ENCODE results near the gene SLC4A8. TPM values are rescaled to one million over a fixed set of nuclear protein-coding genes. Genes with fewer than 3 reads are reported as not detected.

Gene SLC4A8
- total and polyA plus RNA-seq, 7 donors: under 0.01 to 3.0 (median 0.71) TPM

- no peak for TF ChIP-seq EP300 (IDR thresholded peaks at IDR 0.05)
- TF ChIP-seq CTCF (IDR thresholded peaks at IDR 0.05): no peak
- no peak for TF ChIP-seq POLR2A (IDR thresholded peaks at IDR 0.05)
- no peak for TF ChIP-seq POLR2AphosphoS5 (IDR thresholded peaks at IDR 0.05)
- intact Hi-C loops (cut with DNase I): no loop called here
- H3K27me3 ChIP-seq: no peaks in the 10 kb centered on the region
- WGBS, 2 donors: 96% methylated on average over 1 of the region's 1 CpG
- no peak overlapping the region for H3K4me3 ChIP-seq
- DNase-seq: no peak
- no peak overlapping the region for H3K27ac ChIP-seq
- H3K4me1 ChIP-seq: no peaks in the 10 kb centered on the region
- no peaks in the 10 kb centered on the region for H3K36me3 ChIP-seq
- H3K9me3 ChIP-seq: no peaks in the 10 kb centered on the region
These were observed 40.9 kb downstream of the SLC4A8 start for GRCh38 chr12:51465491-51465890.

GRCh38 chr12:51470116-51470515, 45.5 kb downstream of the SLC4A8 start:
- Histone ChIP-seq H3K4me3 (no peak overlapping the region), H3K4me1 (no peaks in the 10 kb centered on the region), H3K27ac (no peak overlapping the region), H3K27me3 (no peaks in the 10 kb centered on the region), H3K36me3 (no peaks in the 10 kb centered on the region), H3K9me3 (no peaks in the 10 kb centered on the region)
- intact Hi-C loops (cut with DNase I): no loop called here
- 97 to 99% methylated on average over 1 of the region's 1 CpG for WGBS, 2 donors
- TF ChIP-seq POLR2AphosphoS5 (IDR thresholded peaks at IDR 0.05) (no peak), POLR2A (IDR thresholded peaks at IDR 0.05) (no peak), CTCF (IDR thresholded peaks at IDR 0.05) (no peak), EP300 (IDR thresholded peaks at IDR 0.05) (no peak)
- no peak for DNase-seq

GRCh38 chr12:51471111-51471864, 46.7 kb downstream of the SLC4A8 start:
- no peak for TF ChIP-seq EP300 (IDR thresholded peaks at IDR 0.05)
- TF ChIP-seq POLR2A (IDR thresholded peaks at IDR 0.05): no peak
- TF ChIP-seq POLR2AphosphoS5 (IDR thresholded peaks at IDR 0.05): no peak
- no peak for TF ChIP-seq CTCF (IDR thresholded peaks at IDR 0.05)

GRCh38 chr12:51472984-51473383, 48.4 kb downstream of the SLC4A8 start:
- WGBS, 2 donors: 93 to 95% methylated on average over 2 of the region's 2 CpGs
- H3K27me3 ChIP-seq: no peaks in the 10 kb centered on the region
- no peaks in the 10 kb centered on the region for H3K4me1 ChIP-seq
- no peak overlapping the region for H3K4me3 ChIP-seq
- no peaks in the 10 kb centered on the region for H3K9me3 ChIP-seq
- H3K36me3 ChIP-seq: no peaks in the 10 kb centered on the region
- intact Hi-C loops (cut with DNase I): no loop called here
- no peak for DNase-seq
- TF ChIP-seq EP300 (IDR thresholded peaks at IDR 0.05) (no peak), POLR2AphosphoS5 (IDR thresholded peaks at IDR 0.05) (no peak), CTCF (IDR thresholded peaks at IDR 0.05) (no peak), POLR2A (IDR thresholded peaks at IDR 0.05) (no peak)
- no peak overlapping the region for H3K27ac ChIP-seq

More at GRCh38 chr12:51471111-51471864, 46.7 kb downstream of the SLC4A8 start:
- Histone ChIP-seq H3K27me3 (no peaks in the 10 kb centered on the region), H3K4me1 (no peaks in the 10 kb centered on the region), H3K36me3 (no peaks in the 10 kb centered on the region), H3K9me3 (no peaks in the 10 kb centered on the region), H3K27ac (no peak overlapping the region), H3K4me3 (no peak overlapping the region)
- intact Hi-C loops (cut with DNase I): no loop called here
- no peak for DNase-seq
- 49 to 75% methylated on average over 7 of the region's 7 CpGs for WGBS, 2 donors

GRCh38 chr12:51473947-51474346, 49.3 kb downstream of the SLC4A8 start:
- no peak overlapping the region for H3K27ac ChIP-seq
- WGBS, 2 donors: 86 to 90% methylated on average over 2 of the region's 2 CpGs
- DNase-seq: no peak
- no peaks in the 10 kb centered on the region for H3K4me1 ChIP-seq
- H3K27me3 ChIP-seq: no peaks in the 10 kb centered on the region
- H3K36me3 ChIP-seq: no peaks in the 10 kb centered on the region
- no peaks in the 10 kb centered on the region for H3K9me3 ChIP-seq
- intact Hi-C loops (cut with DNase I): no loop called here
- H3K4me3 ChIP-seq: no peak overlapping the region
- TF ChIP-seq EP300 (IDR thresholded peaks at IDR 0.05) (no peak), CTCF (IDR thresholded peaks at IDR 0.05) (no peak), POLR2AphosphoS5 (IDR thresholded peaks at IDR 0.05) (no peak), POLR2A (IDR thresholded peaks at IDR 0.05) (no peak)
